Erythroblast (primary cell): ENCODE measurements around the gene PSKH1.
"Not testable (repeated sequence)": the region's sequence is repeated elsewhere in the genome, so short reads cannot be mapped to it uniquely, and the experiment has no call there.

Source experiments
- DNase-seq, 2 experiments: peaks; one replicate each; lab custom pipeline; 2025; lab: John Stamatoyannopoulos, UW
- GATA1 ChIP-seq: IDR thresholded peaks from 2 replicates; pipeline ENCODE4 v1.6.1; 2011; ENCODE audit warnings: low read depth, mild to moderate bottlenecking, control low read depth, low read length, moderate library complexity
- POLR2A ChIP-seq: IDR thresholded peaks from 2 replicates; pipeline ENCODE4 v1.6.1; 2011; ENCODE audit warnings: mild to moderate bottlenecking, low read length

PSKH1 gene

GRCh38 chr16:67930191-67930590 lies 37.1 kb downstream of the PSKH1 start:
- DNase-seq: no peak
- TF ChIP-seq GATA1 (no peak), POLR2A (no peak)

DNA sequence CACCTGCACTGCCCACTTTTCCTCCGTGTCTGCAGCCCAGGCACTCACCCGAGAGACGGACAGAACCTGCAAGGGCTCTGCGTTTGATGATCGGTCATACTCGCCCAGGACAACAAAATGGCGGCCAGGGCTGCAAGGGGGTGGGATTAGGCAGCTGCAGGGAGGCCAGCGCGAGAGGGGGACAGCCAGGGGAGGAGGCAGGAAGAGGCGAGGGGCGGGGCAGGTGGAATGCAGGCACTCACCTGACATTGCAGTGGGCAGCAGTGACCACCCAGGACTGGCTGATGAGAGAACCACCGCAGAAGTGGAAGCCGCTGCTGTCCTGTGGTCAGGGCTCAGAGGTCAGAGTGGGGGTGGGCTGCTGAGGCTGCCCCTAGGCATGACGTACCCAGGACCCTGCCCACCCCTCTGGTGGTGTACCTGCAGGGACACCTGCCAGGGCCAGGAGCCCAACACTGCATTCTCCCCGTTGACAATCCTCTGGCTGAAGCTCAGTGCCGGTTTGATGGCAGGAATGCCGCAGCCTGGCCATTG lies 37.7 kb downstream of the PSKH1 start:
- no peak for DNase-seq
- no peak for TF ChIP-seq GATA1
- no peak for TF ChIP-seq POLR2A

- no peak for DNase-seq
- TF ChIP-seq GATA1: no peak
- TF ChIP-seq POLR2A: no peak
Observed at GRCh38 chr16:67931712-67932461, 38.8 kb downstream of the PSKH1 start, which contains the start of gene CTRL. TSS of gene CTRL (minus strand) at chr16:67931862. CDS start at chr16:67931852, 10 bp downstream.

GRCh38 chr16:67932462-67932840 lies 39.4 kb downstream of the PSKH1 start:
- TF ChIP-seq GATA1 (no peak), POLR2A (no peak)
- DNase-seq: no peak

DNA sequence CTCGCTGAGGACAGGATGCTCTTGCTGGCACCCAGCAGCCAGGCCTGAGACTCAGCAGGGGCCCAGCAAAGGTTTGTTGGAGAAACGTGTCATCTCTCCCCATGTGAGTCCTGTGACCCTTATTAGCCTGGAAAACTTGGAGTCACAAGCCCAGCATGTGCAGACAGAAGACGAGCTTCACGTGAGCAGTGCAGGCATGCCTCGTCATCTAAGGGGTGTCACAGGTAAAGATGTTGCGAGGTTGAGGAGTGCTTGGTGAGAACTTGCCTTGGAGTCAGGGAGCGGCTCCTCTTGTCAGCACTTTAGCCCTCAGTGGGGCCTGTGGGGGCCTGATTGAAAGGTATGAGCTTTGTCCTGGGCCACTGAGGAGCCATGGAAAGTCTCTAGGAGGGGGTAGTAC lies 40.8 kb downstream of the PSKH1 start:
- TF ChIP-seq POLR2A: no peak
- TF ChIP-seq GATA1: no peak
- no peak for DNase-seq

DNA sequence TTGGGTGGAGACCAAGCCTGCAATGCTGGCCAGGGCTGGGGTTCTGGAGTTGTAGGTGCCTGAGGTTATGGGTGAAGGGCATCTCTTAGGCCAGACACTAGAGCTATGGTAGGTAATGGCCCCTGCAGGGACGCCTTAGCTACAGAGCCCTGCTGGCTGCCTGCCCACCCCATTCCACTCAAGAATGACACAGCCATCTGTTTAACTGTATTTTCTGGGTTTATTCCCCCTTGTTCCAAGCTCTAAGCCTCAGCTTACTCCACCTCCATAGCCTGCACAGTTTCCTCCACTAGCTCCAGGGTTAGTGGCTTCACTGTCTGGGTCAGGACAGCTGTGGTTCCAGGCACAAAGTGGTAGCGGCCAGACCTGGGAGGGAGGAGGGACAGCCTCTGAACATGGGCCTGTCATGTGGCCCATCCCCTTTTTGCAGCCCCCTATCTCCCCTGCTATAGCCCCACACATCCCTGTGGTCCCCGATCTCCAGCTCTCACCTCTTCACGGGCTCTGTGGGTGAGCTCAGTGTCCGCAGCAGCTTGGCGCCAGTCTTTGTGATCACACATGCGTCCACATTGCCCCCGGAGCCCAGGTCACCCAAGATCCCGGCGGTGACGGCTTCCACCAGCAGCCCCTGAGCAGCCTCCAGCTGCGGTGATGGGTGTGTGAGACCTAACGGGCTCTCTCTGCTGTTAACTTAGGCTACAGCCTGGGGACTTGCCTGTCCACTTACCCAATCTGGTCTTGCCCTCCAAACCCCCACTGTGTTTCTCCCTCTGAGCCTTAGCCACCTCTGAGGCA lies 41.4 kb downstream of the PSKH1 start:
- TF ChIP-seq POLR2A: no peak
- TF ChIP-seq GATA1: no peak

GRCh38 chr16:67935101-67935401 lies 42.0 kb downstream of the PSKH1 start:
- no peak for TF ChIP-seq POLR2A
- no peak for TF ChIP-seq GATA1
- no peak for DNase-seq

More for the DNA sequence above, 41.4 kb downstream of the PSKH1 start:
- DNase-seq: no peak

GRCh38 chr16:67935402-67936123 lies 42.5 kb downstream of the PSKH1 start:
- peak; percentile 92 to 93 for DNase-seq
- TF ChIP-seq POLR2A: peak; percentile 85
- TF ChIP-seq GATA1: no peak

GRCh38 chr16:67936124-67936879 lies 43.2 kb downstream of the PSKH1 start, which contains the start of gene PSMB10:
TSS of gene PSMB10 (minus strand) at chr16:67936850. CDS start at chr16:67936749, 101 bp downstream.
- TF ChIP-seq GATA1: no peak
- TF ChIP-seq POLR2A: peak; percentile 51
- DNase-seq: peak; percentile 78 to 85

DNA sequence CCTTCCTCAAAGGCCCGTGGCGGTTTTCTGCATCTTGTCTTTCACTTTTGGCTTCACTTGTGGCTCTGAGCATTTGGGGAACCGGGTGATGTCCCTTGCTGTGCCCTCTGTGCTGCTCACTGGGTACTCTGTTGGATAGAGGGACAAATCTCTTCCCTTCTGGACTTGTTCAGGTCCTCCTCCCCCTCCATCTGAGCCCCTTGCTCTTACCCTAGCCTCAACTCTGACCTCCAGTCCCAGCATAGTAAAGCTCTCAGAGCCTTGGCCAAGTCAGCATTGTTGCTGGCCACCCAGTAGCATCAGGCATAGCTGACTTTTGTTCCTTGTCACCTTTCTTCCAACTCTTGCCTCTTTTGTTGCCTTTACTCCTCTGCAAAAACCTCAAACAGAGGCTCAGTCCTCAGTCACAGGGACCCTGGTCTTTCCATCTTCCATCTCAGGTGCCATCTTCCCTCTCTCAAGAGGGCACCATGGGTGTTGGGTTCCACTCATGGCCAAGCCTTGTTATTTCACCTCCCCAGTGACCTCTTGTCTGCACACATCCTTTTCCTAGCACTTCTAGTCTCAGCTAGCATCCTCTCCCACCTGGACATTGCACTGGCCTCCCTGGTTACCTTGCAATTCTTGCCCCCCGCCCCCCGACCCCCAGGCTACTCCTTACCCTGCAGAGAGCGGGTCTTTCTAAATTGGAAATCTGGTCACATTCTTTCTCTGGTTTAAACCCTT lies 44.0 kb downstream of the PSKH1 start:
- TF ChIP-seq POLR2A (no peak), GATA1 (no peak)
- DNase-seq: no peak

- not testable (repeated sequence) for DNase-seq
Observed at GRCh38 chr16:67937713-67938112, 44.7 kb downstream of the PSKH1 start.

DNA sequence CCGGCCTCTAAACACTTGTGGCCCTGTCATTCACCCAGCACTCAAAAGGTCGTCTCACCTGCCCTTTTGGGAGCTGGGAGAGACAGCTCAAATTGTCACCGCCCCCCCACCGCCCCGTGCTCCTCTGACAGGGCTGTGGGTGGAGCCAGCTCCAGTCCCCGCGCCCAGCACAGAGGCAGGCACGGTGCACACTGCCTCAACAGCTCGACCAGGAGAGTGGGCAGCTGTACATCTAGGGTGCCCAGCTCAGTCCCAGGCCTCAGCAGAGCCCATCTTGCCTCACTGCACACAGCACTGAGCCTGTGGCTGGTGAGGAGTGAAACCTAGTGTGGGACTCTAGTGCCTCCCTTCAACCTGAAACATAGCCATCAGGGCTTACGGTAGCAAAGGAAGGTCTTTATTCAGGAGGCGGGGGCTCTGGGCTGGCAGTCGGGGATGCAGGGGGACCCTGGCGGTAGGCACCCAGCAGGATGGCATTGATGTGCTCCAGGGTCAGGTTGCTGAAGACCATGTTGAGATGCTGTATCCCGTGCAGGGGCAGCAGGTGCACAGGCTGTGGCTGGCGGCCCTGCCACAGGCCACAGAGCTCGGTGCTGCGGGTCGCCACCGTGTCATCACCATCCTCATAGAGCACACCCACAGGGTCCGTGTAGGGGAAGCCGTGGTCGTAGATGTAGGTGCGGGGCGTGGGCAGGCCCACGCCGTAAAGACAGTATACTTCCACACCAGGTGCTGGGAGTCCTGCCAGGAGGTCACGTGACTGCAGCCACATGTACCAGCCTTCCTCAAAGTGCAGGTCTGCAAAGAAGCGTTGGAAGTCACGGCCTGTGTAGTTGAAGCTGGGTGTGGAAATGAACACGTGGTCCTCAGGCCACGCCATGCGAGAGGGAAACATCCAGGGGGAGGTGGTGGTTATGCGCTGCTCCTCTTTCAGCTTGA lies 46.7 kb downstream of the PSKH1 start:
- no peak for TF ChIP-seq GATA1
- no peak for TF ChIP-seq POLR2A
- no peak for DNase-seq
